Calu3 (cell line): ENCODE results near the gene IYD. TPM values are rescaled to one million over a fixed set of nuclear protein-coding genes. Genes with fewer than 3 reads are reported as not detected.
"Not testable (repeated sequence)": the region's sequence is repeated elsewhere in the genome, so short reads cannot be mapped to it uniquely, and the experiment has no call there.

Experiments used
- BruUV-seq: library from RNA; stranded (reverse); fragments of 400-500 nt; replicated peaks from 2 replicates; lab custom pipeline; 2021; lab: Mats Ljungman, UMichigan
- CTCF ChIA-PET: fragments of 300-600 bp; sonication (Branson Sonifier 250); formaldehyde crosslinking; loops from one replicate; lab custom pipeline; 2022; ENCODE audit warnings: antibody characterized with exemption; lab: Charles Lee
- DNase-seq: peaks from one replicate; pipeline ENCODE4 v3.0.0; 2022
- H3K27ac Mint-ChIP-seq: one replicate; pipeline ENCODE4 v1.8.0; 2022; ENCODE audit warnings: mixed read lengths; ENCODE audit not compliant: unreplicated experiment
- H3K27me3 Mint-ChIP-seq: one replicate; pipeline ENCODE4 v1.8.0; 2022; ENCODE audit warnings: mixed read lengths; ENCODE audit not compliant: unreplicated experiment
- H3K36me3 Mint-ChIP-seq: one replicate; pipeline ENCODE4 v1.8.0; 2022; ENCODE audit warnings: mild to moderate bottlenecking, moderate library complexity, mixed read lengths; ENCODE audit not compliant: insufficient read depth, unreplicated experiment
- H3K4me1 Mint-ChIP-seq: one replicate; pipeline ENCODE4 v1.8.0; 2022; ENCODE audit warnings: mild to moderate bottlenecking, low read depth, mixed read lengths; ENCODE audit not compliant: unreplicated experiment
- H3K4me3 Mint-ChIP-seq: one replicate; pipeline ENCODE4 v1.8.0; 2022; ENCODE audit warnings: mild to moderate bottlenecking, low read depth, moderate library complexity, mixed read lengths; ENCODE audit not compliant: unreplicated experiment
- H3K9me3 Mint-ChIP-seq: one replicate; pipeline ENCODE4 v1.8.0; 2022; ENCODE audit warnings: low read depth, mixed read lengths; ENCODE audit not compliant: unreplicated experiment
- CTCF ChIP-seq: fragments of 200-600 bp; IDR thresholded peaks from one replicate; pipeline ENCODE4 v1.8.0; 2022; ENCODE audit warnings: antibody characterized with exemption; ENCODE audit not compliant: unreplicated experiment
- intact Hi-C: fragments of 100-400 bp; cut with micrococcal nuclease; formaldehyde crosslinking; loops from one replicate; pipeline ENCODE4 v1.10.0; 2022; ENCODE audit not compliant: unreplicated experiment
- total RNA-seq: library from RNA; stranded (reverse); gene quantifications from 2 replicates; pipeline ENCODE4 v1.2.3, GENCODE V29; 2022

Gene IYD
- total RNA-seq, 1 experiment from 2014 or later: 0.92 TPM

- CTCF ChIA-PET: interaction anchor here (1.1 kb wide), 1 partner anchor 43 kb away, joined by 3 read pairs; no protein-coding TSS in a partner anchor
- Mint-ChIP-seq H3K4me1 (no peaks in the 10 kb centered on the region), H3K36me3 (no peaks in the 10 kb centered on the region), H3K9me3 (no peaks in the 10 kb centered on the region), H3K27me3 (no peaks in the 10 kb centered on the region), H3K4me3 (no peak overlapping the region), H3K27ac (no peak overlapping the region)
- no TSS peak for BruUV-seq
- intact Hi-C loops: no loop called here
- no peak for DNase-seq
- TF ChIP-seq CTCF: no peak
Observed at GRCh38 chr6:150448221-150448620, 79.4 kb downstream of the IYD start.

GRCh38 chr6:150449055-150449454 lies 80.2 kb downstream of the IYD start:
- H3K27me3 Mint-ChIP-seq, DNase-seq, BruUV-seq, H3K4me3 Mint-ChIP-seq, H3K27ac Mint-ChIP-seq, H3K4me1 Mint-ChIP-seq, H3K9me3 Mint-ChIP-seq, intact Hi-C loops, H3K36me3 Mint-ChIP-seq: not testable (repeated sequence)
- CTCF ChIA-PET: interaction anchor here (1.1 kb wide), 1 partner anchor 42 kb away, joined by 3 read pairs; no protein-coding TSS in a partner anchor

GRCh38 chr6:150450918-150451317 lies 82.1 kb downstream of the IYD start:
- Mint-ChIP-seq H3K27ac (no peak overlapping the region), H3K9me3 (no peaks in the 10 kb centered on the region)

GRCh38 chr6:150451807-150452427 lies 83.1 kb downstream of the IYD start:
- no peak for DNase-seq
- Mint-ChIP-seq H3K36me3 (no peaks in the 10 kb centered on the region), H3K27ac (no peak overlapping the region), H3K9me3 (no peaks in the 10 kb centered on the region), H3K4me1 (peaks cover 13% of the 10 kb centered on the region), H3K27me3 (no peaks in the 10 kb centered on the region), H3K4me3 (no peak overlapping the region)
- CTCF ChIA-PET: no interaction called here
- TF ChIP-seq CTCF: no peak
- no TSS peak for BruUV-seq
- intact Hi-C loops: no loop called here

More at GRCh38 chr6:150450918-150451317, 82.1 kb downstream of the IYD start:
- Mint-ChIP-seq H3K36me3 (no peaks in the 10 kb centered on the region), H3K4me3 (no peak overlapping the region), H3K4me1 (peaks cover 3% of the 10 kb centered on the region), H3K27me3 (no peaks in the 10 kb centered on the region)
- no peak for TF ChIP-seq CTCF
- intact Hi-C loops: no loop called here
- no peak for DNase-seq
- CTCF ChIA-PET: no interaction called here
- no TSS peak for BruUV-seq
